Measurements from ENCODE around the gene SIN3B. TPM values are rescaled to one million over a fixed set of nuclear protein-coding genes. Genes with fewer than 3 reads are reported as not detected.
A peak's percentile ranks its signal among the peaks of the same experiment; 100 is the strongest.

SIN3B gene
- total and polyA plus RNA-seq, 9 of the 15 experiments (the other 6 are each of a cell fraction or from before 2014, with no cell fraction given), result 0.51 to 34.2 (median 14.3) TPM

DNA sequence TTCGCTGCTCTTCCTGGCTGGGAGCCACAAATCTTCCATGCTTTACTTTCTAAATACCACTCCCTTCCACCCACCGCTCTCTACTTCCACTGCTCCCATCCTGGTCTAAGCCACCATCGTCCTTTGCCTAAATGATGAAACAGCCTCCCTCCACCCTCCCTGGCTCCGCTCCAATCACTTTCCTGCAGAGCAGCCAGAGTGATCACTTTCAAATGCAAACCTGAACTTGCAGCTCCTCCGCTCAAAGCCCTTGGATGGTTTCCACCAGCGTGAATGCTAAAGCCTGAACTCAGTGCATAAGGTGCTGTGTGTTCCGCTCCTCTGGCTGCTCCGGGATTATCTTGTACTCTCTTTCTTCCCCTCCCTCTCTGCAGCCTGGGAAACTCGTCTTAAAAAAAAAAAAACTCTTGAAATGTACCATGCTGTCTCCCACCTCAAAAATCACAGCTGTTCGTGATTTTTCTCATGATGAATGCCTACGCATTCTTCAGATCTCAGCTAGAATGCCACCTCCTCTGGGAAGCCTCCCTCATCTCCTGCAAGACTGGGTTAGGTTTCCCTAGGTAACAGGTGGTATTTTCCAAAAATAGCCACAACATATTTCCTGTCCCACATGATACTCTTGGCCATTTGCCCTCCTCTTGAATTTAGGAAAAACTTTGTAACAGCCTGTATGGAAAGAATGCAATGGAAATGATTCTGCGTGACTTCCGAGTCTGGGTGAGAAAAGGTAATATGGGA lies 3.7 kb upstream of the SIN3B start (continued):
- TF ChIP-seq CBFA2T2 (conservative IDR thresholded peaks at IDR 0.05) (no peak), TSC22D4 (tag; IDR thresholded peaks at IDR 0.05) (no peak), CEBPG (CRISPR knock-in tag; IDR thresholded peaks at IDR 0.05) (0 out of 2 replicates have a peak, but pooled peaks have one; percentile 38), CEBPG (tag; conservative IDR thresholded peaks at IDR 0.05 in 1 of 2, IDR thresholded peaks at IDR 0.05 in 1 of 2) (no peak), MEF2A (IDR thresholded peaks at IDR 0.05; ENCODE audit: control insufficient read depth, low read depth, low read length) (no peak), ZNF217 (CRISPR knock-in tag; IDR thresholded peaks at IDR 0.05) (no peak), TBL1XR1 (IDR thresholded peaks at IDR 0.05; ENCODE audit: low read length in 2 of 2) (no peak), ZNF830 (CRISPR knock-in tag; IDR thresholded peaks at IDR 0.05) (no peak), RBM15 (IDR thresholded peaks at IDR 0.05; ENCODE audit: insufficient read depth, low read length) (no peak), KLF6 (CRISPR knock-in tag; IDR thresholded peaks at IDR 0.05; ENCODE audit: borderline replicate concordance) (no peak), SMARCE1 (IDR thresholded peaks at IDR 0.05) (no peak), HNRNPK (IDR thresholded peaks at IDR 0.05; ENCODE audit: low read depth, low read length, poor library complexity, severe bottlenecking) (no peak), HDAC2 (IDR thresholded peaks at IDR 0.05) (no peak), GATA2 (CRISPR knock-in tag; IDR thresholded peaks at IDR 0.05) (no peak), EHMT2 (IDR thresholded peaks at IDR 0.05) (peak; percentile 51; the same call in 1 of the 2 replicates)
- TF ChIP-seq, protein P1, sequence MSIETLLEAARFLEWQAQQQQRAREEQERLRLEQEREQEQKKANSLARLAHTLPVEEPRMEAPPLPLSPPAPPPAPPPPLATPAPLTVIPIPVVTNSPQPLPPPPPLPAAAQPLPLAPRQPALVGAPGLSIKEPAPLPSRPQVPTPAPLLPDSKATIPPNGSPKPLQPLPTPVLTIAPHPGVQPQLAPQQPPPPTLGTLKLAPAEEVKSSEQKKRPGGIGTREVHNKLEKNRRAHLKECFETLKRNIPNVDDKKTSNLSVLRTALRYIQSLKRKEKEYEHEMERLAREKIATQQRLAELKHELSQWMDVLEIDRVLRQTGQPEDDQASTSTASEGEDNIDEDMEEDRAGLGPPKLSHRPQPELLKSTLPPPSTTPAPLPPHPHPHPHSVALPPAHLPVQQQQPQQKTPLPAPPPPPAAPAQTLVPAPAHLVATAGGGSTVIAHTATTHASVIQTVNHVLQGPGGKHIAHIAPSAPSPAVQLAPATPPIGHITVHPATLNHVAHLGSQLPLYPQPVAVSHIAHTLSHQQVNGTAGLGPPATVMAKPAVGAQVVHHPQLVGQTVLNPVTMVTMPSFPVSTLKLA (conservative IDR thresholded peaks at IDR 0.05), result no peak
- TF ChIP-seq, protein P2, sequence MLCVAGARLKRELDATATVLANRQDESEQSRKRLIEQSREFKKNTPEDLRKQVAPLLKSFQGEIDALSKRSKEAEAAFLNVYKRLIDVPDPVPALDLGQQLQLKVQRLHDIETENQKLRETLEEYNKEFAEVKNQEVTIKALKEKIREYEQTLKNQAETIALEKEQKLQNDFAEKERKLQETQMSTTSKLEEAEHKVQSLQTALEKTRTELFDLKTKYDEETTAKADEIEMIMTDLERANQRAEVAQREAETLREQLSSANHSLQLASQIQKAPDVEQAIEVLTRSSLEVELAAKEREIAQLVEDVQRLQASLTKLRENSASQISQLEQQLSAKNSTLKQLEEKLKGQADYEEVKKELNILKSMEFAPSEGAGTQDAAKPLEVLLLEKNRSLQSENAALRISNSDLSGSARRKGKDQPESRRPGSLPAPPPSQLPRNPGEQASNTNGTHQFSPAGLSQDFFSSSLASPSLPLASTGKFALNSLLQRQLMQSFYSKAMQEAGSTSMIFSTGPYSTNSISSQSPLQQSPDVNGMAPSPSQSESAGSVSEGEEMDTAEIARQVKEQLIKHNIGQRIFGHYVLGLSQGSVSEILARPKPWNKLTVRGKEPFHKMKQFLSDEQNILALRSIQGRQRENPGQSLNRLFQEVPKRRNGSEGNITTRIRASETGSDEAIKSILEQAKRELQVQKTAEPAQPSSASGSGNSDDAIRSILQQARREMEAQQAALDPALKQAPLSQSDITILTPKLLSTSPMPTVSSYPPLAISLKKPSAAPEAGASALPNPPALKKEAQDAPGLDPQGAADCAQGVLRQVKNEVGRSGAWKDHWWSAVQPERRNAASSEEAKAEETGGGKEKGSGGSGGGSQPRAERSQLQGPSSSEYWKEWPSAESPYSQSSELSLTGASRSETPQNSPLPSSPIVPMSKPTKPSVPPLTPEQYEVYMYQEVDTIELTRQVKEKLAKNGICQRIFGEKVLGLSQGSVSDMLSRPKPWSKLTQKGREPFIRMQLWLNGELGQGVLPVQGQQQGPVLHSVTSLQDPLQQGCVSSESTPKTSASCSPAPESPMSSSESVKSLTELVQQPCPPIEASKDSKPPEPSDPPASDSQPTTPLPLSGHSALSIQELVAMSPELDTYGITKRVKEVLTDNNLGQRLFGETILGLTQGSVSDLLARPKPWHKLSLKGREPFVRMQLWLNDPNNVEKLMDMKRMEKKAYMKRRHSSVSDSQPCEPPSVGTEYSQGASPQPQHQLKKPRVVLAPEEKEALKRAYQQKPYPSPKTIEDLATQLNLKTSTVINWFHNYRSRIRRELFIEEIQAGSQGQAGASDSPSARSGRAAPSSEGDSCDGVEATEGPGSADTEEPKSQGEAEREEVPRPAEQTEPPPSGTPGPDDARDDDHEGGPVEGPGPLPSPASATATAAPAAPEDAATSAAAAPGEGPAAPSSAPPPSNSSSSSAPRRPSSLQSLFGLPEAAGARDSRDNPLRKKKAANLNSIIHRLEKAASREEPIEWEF (CRISPR knock-in tag; IDR thresholded peaks at IDR 0.05), result no peak
- TF ChIP-seq, protein P3, sequence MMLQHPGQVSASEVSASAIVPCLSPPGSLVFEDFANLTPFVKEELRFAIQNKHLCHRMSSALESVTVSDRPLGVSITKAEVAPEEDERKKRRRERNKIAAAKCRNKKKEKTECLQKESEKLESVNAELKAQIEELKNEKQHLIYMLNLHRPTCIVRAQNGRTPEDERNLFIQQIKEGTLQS (IDR thresholded peaks at IDR 0.05), result peak; percentile 62; the same call in 1 of the 2 replicates
- TF ChIP-seq, protein P3 (CRISPR knock-in tag; conservative IDR thresholded peaks at IDR 0.05), result no peak
- TF ChIP-seq, protein P4, sequence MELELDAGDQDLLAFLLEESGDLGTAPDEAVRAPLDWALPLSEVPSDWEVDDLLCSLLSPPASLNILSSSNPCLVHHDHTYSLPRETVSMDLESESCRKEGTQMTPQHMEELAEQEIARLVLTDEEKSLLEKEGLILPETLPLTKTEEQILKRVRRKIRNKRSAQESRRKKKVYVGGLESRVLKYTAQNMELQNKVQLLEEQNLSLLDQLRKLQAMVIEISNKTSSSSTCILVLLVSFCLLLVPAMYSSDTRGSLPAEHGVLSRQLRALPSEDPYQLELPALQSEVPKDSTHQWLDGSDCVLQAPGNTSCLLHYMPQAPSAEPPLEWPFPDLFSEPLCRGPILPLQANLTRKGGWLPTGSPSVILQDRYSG (tag; conservative IDR thresholded peaks at IDR 0.05; ENCODE audit: low read depth), result no peak
